ENCODE results near the gene RAB7A.
"Not testable (repeated sequence)": the region's sequence is repeated elsewhere in the genome, so short reads cannot be mapped to it uniquely, and the experiment has no call there.

Gene RAB7A

DNA sequence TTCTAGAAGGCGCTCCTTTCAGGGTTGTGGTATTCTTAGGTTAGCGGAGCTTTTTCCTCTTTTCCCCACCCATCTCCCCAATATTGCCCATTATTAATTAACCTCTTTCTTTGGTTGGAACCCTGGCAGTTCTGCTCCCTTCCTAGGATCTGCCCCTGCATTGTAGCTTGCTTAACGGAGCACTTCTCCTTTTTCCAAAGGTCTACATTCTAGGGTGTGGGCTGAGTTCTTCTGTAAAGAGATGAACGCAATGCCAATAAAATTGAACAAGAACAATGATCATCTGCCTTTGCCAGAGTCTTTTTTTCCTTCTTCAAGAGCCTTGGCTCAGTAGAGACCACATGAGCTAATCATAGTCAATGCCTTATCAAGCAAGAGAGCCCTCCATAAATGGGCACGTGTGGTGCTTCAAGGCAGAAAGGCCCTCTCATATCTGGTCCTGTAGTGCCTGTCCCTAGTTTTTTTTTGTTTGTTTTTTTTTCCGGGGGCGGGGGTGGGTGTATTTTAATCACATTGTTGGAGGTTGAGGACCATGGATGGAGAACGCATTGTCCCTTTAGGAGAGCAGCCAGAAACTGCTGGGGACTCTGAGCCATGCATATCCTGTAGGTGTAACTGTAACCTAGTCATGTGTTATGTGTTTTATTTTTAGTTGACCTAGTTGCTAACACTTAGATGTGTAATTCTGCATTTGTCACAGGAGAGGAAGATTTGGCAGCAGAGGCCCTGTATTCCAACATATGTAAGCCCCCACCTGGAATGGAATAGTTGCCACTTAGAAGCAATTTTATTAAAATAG lies 88.7 kb downstream of the RAB7A start:
- H3K9me3 ChIP-seq (ENCODE audit: control insufficient read depth, low read length), result no peaks in the 10 kb centered on the region
- no peaks in the 10 kb centered on the region for H3K4me1 ChIP-seq (ENCODE audit: control insufficient read depth, insufficient read depth, low read length)
- no peaks in the 10 kb centered on the region for H3K27me3 ChIP-seq (ENCODE audit: control insufficient read depth, insufficient read depth, low read length, poor library complexity, severe bottlenecking)
- no peak overlapping the region for H3K27ac ChIP-seq (ENCODE audit: insufficient read depth, low read depth, low read length, poor library complexity, severe bottlenecking)
- 94 to 97% methylated on average over 7 to 8 of the region's 8 CpGs for WGBS, 2 experiments
- H3K4me3 ChIP-seq (ENCODE audit: insufficient read depth, low read depth, low read length), result no peak overlapping the region
- peaks cover 32% of the 10 kb centered on the region for H3K36me3 ChIP-seq (ENCODE audit: control insufficient read depth, insufficient read depth, low read length)

DNA sequence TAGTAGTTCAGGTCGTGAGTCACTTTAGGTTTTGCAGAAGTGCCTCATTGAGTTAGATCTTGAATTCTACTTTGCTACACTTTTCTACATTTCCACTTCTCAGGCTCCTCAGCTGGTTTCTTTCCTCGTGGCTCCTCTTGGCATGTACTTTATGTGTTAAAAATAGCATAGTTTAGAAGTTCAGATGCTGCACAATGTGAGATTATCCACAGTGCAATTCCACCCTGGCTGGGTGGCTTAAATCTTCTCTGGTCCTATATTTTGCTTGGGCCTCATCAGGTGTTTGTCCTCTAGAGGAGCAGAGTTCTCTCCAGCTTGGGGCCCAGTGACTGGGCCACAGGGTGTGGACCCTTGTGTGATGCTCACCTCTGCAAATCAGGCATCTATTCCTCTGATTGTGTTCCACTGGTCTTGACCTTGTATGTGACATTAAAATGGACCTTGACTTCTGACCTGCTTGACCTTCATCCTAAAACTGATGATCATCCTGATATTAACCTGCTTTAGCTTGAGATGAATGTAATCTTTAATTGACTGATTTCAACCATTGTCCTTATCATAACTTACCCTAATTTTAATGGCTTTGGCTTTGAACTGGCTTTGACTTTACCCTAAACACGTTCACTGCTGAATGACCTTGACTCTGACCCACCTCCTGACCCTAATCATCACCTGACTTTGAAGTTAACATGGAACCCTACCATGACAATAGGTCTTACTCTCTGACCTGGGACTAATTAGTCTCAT lies 89.5 kb downstream of the RAB7A start:
- peaks cover 35% of the 10 kb centered on the region for H3K36me3 ChIP-seq (ENCODE audit: control insufficient read depth, insufficient read depth, low read length)

DNA sequence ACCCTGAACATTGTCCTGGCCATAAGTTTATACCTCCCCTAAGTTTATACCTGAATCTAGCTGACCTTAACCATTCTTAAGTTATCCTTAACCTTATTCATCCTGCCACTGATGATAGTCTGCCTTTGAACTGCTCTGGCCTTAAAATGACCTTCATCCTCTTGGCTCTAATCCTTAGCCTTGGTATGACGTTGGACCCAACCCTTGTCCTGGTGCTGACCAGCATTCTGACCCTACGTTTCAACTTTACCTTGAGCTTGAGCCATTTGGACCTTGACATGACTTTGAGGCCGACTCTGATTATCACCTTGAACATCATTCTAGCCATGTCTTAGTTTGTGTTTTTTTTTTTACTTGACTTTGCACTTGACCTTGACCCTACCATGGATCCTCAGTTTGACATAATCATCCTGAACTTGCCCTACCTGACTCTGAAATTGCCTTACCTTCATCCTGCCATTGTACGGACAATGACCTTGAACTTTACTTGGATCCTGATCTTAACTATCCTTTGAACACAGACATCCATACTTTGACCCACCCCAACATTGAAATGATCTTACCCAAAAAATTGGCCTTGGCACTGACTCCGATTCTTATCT lies 92.3 kb downstream of the RAB7A start:
- Histone ChIP-seq H3K4me3 (ENCODE audit: insufficient read depth, low read depth, low read length) (no peak overlapping the region), H3K9me3 (ENCODE audit: control insufficient read depth, low read length) (no peaks in the 10 kb centered on the region), H3K36me3 (ENCODE audit: control insufficient read depth, insufficient read depth, low read length) (peaks cover 12% of the 10 kb centered on the region), H3K4me1 (ENCODE audit: control insufficient read depth, insufficient read depth, low read length) (no peaks in the 10 kb centered on the region), H3K27me3 (ENCODE audit: control insufficient read depth, insufficient read depth, low read length, poor library complexity, severe bottlenecking) (no peaks in the 10 kb centered on the region), H3K27ac (ENCODE audit: insufficient read depth, low read depth, low read length, poor library complexity, severe bottlenecking) (no peak overlapping the region)
- WGBS, 2 experiments, result 94% methylated on average over 5 of the region's 5 CpGs

More for the DNA sequence above, 89.5 kb downstream of the RAB7A start:
- WGBS, 2 experiments, result 90 to 95% methylated on average over 3 of the region's 3 CpGs
- H3K27me3 ChIP-seq (ENCODE audit: control insufficient read depth, insufficient read depth, low read length, poor library complexity, severe bottlenecking), result no peaks in the 10 kb centered on the region
- H3K4me1 ChIP-seq (ENCODE audit: control insufficient read depth, insufficient read depth, low read length), result no peaks in the 10 kb centered on the region
- H3K9me3 ChIP-seq (ENCODE audit: control insufficient read depth, low read length), result no peaks in the 10 kb centered on the region
- no peak overlapping the region for H3K27ac ChIP-seq (ENCODE audit: insufficient read depth, low read depth, low read length, poor library complexity, severe bottlenecking)
- no peak overlapping the region for H3K4me3 ChIP-seq (ENCODE audit: insufficient read depth, low read depth, low read length)

DNA sequence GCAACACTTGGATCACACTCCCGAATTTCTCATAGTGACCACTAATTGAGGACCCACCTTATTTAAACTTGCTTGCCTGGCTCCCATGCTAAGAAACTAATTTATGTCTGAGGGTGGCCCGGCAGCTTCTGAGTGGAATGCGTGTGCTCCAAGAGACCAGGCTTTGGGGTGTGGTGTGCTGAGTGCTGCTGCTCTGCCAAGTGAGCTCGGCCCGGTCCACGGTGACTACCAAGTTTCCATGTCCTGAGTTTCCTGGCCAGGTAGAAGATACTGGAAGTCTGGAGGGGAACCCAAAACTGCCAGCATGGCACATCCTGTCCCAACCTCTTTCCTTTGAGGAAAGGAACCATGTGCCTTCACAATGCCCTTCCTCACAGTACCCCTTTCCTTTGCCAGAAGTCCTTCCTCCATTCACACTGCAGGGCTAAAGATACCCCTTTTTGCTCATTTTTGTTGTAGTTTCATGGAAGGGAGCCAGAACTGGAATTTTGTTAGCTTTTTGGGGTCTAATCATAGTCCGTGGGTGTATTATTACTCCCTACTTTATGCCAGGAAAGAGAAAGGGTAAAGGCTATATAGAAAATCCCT lies 94.4 kb downstream of the RAB7A start:
- Histone ChIP-seq H3K4me3 (ENCODE audit: insufficient read depth, low read depth, low read length) (no peak overlapping the region), H3K36me3 (ENCODE audit: control insufficient read depth, insufficient read depth, low read length) (peaks cover 6% of the 10 kb centered on the region), H3K27ac (ENCODE audit: insufficient read depth, low read depth, low read length, poor library complexity, severe bottlenecking) (no peak overlapping the region), H3K9me3 (ENCODE audit: control insufficient read depth, low read length) (no peaks in the 10 kb centered on the region), H3K4me1 (ENCODE audit: control insufficient read depth, insufficient read depth, low read length) (no peaks in the 10 kb centered on the region), H3K27me3 (ENCODE audit: control insufficient read depth, insufficient read depth, low read length, poor library complexity, severe bottlenecking) (no peaks in the 10 kb centered on the region)
- 93 to 96% methylated on average over 7 of the region's 7 CpGs for WGBS, 2 experiments

DNA sequence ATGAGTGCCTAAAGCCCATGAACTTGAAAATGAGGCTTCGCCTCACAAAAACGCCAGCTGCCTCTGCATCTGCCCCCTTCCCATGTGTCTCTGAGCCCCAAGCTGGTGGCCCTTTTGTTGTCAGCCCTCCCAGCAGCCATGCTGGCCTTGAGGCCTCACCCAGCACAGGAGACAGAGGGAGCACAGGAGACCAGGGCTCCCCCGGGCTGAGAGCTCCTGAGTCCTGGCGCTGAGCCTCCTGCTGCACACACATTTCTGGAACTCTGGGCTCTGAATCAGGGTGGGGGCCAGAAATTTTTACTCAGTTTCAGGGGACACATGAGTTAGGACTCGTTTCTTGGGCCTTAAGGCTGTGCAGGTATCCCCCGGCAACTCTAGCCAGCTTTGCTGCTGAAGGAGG lies 97.0 kb downstream of the RAB7A start:
- no peaks in the 10 kb centered on the region for H3K9me3 ChIP-seq (ENCODE audit: control insufficient read depth, low read length)
- H3K4me3 ChIP-seq (ENCODE audit: insufficient read depth, low read depth, low read length), result no peak overlapping the region
- H3K27ac ChIP-seq (ENCODE audit: insufficient read depth, low read depth, low read length, poor library complexity, severe bottlenecking), result no peak overlapping the region
- no peaks in the 10 kb centered on the region for H3K4me1 ChIP-seq (ENCODE audit: control insufficient read depth, insufficient read depth, low read length)
- WGBS, 2 experiments, result 92 to 95% methylated on average over 6 of the region's 6 CpGs
- H3K27me3 ChIP-seq (ENCODE audit: control insufficient read depth, insufficient read depth, low read length, poor library complexity, severe bottlenecking), result no peaks in the 10 kb centered on the region
- peaks cover 6% of the 10 kb centered on the region for H3K36me3 ChIP-seq (ENCODE audit: control insufficient read depth, insufficient read depth, low read length)

DNA sequence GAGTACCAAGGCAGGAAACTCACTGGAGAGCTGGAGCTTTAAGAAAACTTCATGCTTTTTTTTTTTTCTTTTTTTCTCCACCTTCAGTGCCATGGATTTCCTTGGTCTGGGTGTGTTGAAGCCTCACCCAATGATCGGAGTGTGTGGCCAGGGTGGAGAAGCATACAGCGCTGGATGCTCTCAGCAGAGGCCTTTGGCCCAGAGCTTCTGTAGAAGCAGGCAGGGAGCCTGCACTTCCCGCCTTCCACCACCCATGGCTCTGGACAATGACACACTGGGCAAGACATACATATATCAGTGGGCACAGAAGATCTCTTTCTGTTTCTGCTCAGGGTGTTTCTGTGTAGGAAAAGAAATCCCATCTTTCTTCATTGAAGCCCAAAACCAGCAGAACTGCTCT lies 97.6 kb downstream of the RAB7A start:
- Histone ChIP-seq H3K36me3 (ENCODE audit: control insufficient read depth, insufficient read depth, low read length) (peaks cover 2% of the 10 kb centered on the region), H3K27me3 (ENCODE audit: control insufficient read depth, insufficient read depth, low read length, poor library complexity, severe bottlenecking) (no peaks in the 10 kb centered on the region), H3K9me3 (ENCODE audit: control insufficient read depth, low read length) (no peaks in the 10 kb centered on the region), H3K4me3 (ENCODE audit: insufficient read depth, low read depth, low read length) (no peak overlapping the region), H3K27ac (ENCODE audit: insufficient read depth, low read depth, low read length, poor library complexity, severe bottlenecking) (no peak overlapping the region), H3K4me1 (ENCODE audit: control insufficient read depth, insufficient read depth, low read length) (no peaks in the 10 kb centered on the region)
- 89 to 90% methylated on average over 3 of the region's 3 CpGs for WGBS, 2 experiments

DNA sequence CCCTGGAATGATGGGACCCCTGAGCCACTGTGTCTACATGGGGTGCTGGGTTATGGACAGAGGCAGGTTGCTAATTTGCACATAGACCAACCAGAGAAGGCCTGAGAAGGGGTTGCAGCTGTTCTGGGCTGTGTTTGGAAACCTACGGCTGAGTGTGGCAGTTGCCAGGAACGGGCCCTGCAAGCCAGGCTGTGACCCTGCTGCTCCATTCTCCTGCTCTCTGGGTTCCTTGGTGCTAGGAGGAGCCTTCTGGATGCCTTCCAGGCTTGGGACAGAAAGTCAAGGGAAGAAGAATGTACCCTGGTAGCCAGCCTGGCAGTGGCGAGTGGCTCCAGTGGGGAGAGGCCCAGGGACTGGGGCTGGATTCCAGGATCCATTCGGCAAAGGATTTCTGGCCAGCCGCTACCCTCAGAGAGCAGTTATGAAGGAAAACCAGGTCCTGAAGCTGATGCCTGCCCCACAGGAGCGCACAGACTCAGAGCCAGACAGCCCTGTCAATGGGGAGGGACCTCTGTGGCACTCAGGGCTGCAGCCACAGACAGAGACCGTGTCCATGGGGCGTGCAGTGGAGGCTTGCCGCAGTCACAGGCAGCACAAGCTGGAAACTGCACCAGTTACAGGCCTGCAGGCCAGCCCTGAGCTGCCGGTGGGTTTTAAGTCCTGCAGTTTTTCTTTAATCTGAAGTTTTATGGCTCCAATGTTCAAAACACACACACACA lies 98.3 kb downstream of the RAB7A start:
- Histone ChIP-seq H3K27me3 (ENCODE audit: control insufficient read depth, insufficient read depth, low read length, poor library complexity, severe bottlenecking) (no peaks in the 10 kb centered on the region), H3K36me3 (ENCODE audit: control insufficient read depth, insufficient read depth, low read length) (peaks cover 2% of the 10 kb centered on the region), H3K27ac (ENCODE audit: insufficient read depth, low read depth, low read length, poor library complexity, severe bottlenecking) (no peak overlapping the region), H3K4me1 (ENCODE audit: control insufficient read depth, insufficient read depth, low read length) (no peaks in the 10 kb centered on the region), H3K9me3 (ENCODE audit: control insufficient read depth, low read length) (no peaks in the 10 kb centered on the region), H3K4me3 (ENCODE audit: insufficient read depth, low read depth, low read length) (no peak overlapping the region)
- 93 to 97% methylated on average over 10 of the region's 10 CpGs for WGBS, 2 experiments

DNA sequence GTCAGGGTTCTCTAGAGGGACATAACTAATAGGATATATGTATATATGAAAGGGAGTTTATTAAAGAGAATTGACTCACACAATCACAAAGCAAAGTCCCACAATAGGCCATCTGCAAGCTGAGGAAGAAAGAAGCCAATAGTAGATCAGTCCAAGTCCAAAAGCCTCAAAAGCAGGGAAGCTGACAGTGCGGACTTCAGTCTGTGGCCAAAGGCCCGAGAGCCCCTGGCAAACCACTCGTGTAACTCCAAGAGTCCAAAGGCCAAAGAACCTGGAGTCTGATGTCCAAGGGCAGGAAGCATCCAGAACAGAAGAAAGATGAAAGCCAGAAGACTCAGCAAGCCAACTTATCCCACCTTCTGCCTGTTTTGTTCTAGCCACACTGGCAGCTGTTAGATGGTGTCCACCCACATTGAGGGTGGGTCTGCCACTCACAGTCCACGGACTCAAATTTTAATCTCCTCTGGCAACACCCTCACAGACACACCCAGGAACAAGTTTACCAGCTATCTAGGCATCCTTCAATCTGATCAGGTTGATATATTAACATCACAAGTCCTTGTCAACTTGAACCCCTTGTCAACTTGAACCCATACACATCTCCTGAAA lies 99.2 kb downstream of the RAB7A start:
- Histone ChIP-seq H3K27ac (ENCODE audit: insufficient read depth, low read depth, low read length, poor library complexity, severe bottlenecking) (no peak overlapping the region), H3K4me1 (ENCODE audit: control insufficient read depth, insufficient read depth, low read length) (no peaks in the 10 kb centered on the region), H3K9me3 (ENCODE audit: control insufficient read depth, low read length) (no peaks in the 10 kb centered on the region), H3K4me3 (ENCODE audit: insufficient read depth, low read depth, low read length) (no peak overlapping the region), H3K36me3 (ENCODE audit: control insufficient read depth, insufficient read depth, low read length) (peaks cover 2% of the 10 kb centered on the region), H3K27me3 (ENCODE audit: control insufficient read depth, insufficient read depth, low read length, poor library complexity, severe bottlenecking) (no peaks in the 10 kb centered on the region)
- whole genome bisulfite sequencing, 2 experiments, result 92 to 94% methylated on average over 4 of the region's 4 CpGs

DNA sequence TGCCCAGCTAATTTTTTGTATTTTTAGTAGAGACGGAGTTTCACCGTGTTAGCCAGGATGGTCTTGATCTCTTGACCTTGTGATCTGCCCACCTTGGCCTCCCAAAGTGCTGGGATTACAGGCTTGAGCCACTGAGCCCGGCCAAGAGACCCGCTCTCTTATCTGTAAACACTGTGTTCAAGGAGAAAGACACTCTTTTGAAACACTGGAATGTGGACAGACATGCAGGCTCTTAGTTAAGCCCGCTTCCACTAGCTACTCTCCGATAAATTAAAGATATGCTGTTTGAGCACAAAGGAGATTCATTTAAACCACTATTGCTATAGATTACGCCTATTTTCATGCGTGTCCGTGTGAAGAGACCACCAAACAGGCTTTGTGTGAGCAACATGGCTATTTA lies 103.1 kb downstream of the RAB7A start:
- H3K27ac ChIP-seq (ENCODE audit: insufficient read depth, low read depth, low read length, poor library complexity, severe bottlenecking); H3K36me3 ChIP-seq (ENCODE audit: control insufficient read depth, insufficient read depth, low read length): not testable (repeated sequence)
- WGBS, 2 experiments, result 92 to 94% methylated on average over 9 of the region's 9 CpGs

More for the DNA sequence above, 103.1 kb downstream of the RAB7A start:
- H3K27me3 ChIP-seq (ENCODE audit: control insufficient read depth, insufficient read depth, low read length, poor library complexity, severe bottlenecking); H3K4me3 ChIP-seq (ENCODE audit: insufficient read depth, low read depth, low read length); H3K9me3 ChIP-seq (ENCODE audit: control insufficient read depth, low read length); H3K4me1 ChIP-seq (ENCODE audit: control insufficient read depth, insufficient read depth, low read length): not testable (repeated sequence)

All from ectodermal cell (in vitro differentiated cells).